ENCODE measurements around the gene LY6G6D. TPM values are rescaled to one million over a fixed set of nuclear protein-coding genes. Genes with fewer than 3 reads are reported as not detected.

Gene LY6G6D
- total RNA-seq, 3 donors from 2014 or later: not detected

DNA sequence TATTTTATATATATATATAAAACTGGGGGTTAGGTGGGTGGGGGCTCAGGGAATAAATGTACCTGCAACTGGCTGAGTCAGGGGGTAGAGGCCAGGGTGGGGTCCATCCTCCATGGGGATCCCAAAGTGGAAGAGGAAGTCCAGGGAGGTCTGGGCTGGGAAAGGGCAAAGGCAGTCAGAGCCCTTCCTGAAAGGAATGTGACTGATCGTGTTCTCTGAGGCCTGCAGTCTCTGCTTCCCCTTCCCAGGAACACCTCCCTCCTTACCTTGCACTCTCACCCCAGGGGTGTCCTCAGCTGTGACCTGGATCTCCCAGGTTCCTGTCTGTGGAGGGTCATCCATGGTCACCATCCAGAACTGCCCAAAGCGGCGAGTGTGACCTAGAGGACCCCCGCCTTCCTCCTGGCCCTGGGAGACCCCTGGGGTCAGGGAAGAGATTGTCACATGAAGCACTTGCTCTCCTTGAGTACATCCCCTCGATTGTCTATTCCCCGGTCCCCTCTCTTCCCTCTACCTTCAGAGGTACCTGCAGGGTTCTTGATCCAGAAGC lies 52.0 kb downstream of the LY6G6D start:
- ATAC-seq: no peak

More for the DNA sequence above, 52.0 kb downstream of the LY6G6D start:
- H3K27me3 Mint-ChIP-seq (ENCODE audit: low read depth): no peaks in the 10 kb centered on the region
- DNase-seq: no peak
- peaks cover 8% of the 10 kb centered on the region for H3K36me3 Mint-ChIP-seq (ENCODE audit: insufficient read depth)
- no peak overlapping the region for H3K4me3 Mint-ChIP-seq
- H3K4me1 Mint-ChIP-seq (ENCODE audit: low read depth): peaks cover 17% of the 10 kb centered on the region
- H3K9me3 Mint-ChIP-seq: no peaks in the 10 kb centered on the region

Other genes with a start within 250 kb of the LY6G6D start
- gene MICB, start 217.2 kb upstream of the LY6G6D start, total RNA-seq: 10 to 100 TPM; 11.3 to 14.9 (median 12.5) TPM
- gene MCCD1, start 186.4 kb upstream of the LY6G6D start, total RNA-seq: not detected
- 100 to 1,000 TPM; 644 to 667 (median 666) TPM for gene DDX39B, start 173.3 kb upstream of the LY6G6D start, total RNA-seq
- under 1 TPM; 0.38 to 0.84 (median 0.58) TPM for gene ATP6V1G2, start 168.7 kb upstream of the LY6G6D start, total RNA-seq
- 10 to 100 TPM in 2 of 3 donors, 1 to 10 TPM in 1; 9.3 to 12.8 (median 12.7) TPM for gene NFKBIL1, start 167.7 kb upstream of the LY6G6D start, total RNA-seq
- gene LTA, start 143.1 kb upstream of the LY6G6D start, total RNA-seq: 1,000 to 10,000 TPM; 1,238 to 1,641 (median 1,296) TPM
- 100 to 1,000 TPM; 485 to 701 (median 587) TPM for gene TNF, start 139.8 kb upstream of the LY6G6D start, total RNA-seq
- gene LTB, start 132.9 kb upstream of the LY6G6D start, total RNA-seq: 100 to 1,000 TPM; 161 to 210 (median 186) TPM
- gene LST1, start 129.1 kb upstream of the LY6G6D start, total RNA-seq: 1 to 10 TPM; 4.8 to 7.9 (median 7.0) TPM
- 10 to 100 TPM in 1 of 3 donors, 1 to 10 TPM in 2; 6.0 to 27.3 (median 8.4) TPM for gene NCR3, start 122.3 kb upstream of the LY6G6D start, total RNA-seq
- gene AIF1, start 100.1 kb upstream of the LY6G6D start, total RNA-seq: 10 to 100 TPM; 18.5 to 57.5 (median 36.5) TPM
- gene PRRC2A, start 94.6 kb upstream of the LY6G6D start, total RNA-seq: 100 to 1,000 TPM; 290 to 309 (median 306) TPM
- gene BAG6, start 62.7 kb upstream of the LY6G6D start, total RNA-seq: 100 to 1,000 TPM; 403 to 418 (median 411) TPM
- gene APOM, start 59.5 kb upstream of the LY6G6D start, total RNA-seq: 1 to 10 TPM; 1.8 to 2.8 (median 2.1) TPM
- gene C6orf47, start 54.6 kb upstream of the LY6G6D start, total RNA-seq: 10 to 100 TPM; 17.1 to 18.3 (median 18.2) TPM
- 10 to 100 TPM; 34.9 to 37.8 (median 37.5) TPM for gene GPANK1, start 50.4 kb upstream of the LY6G6D start, total RNA-seq
- 100 to 1,000 TPM; 301 to 311 (median 307) TPM for gene CSNK2B, start 49.3 kb upstream of the LY6G6D start, total RNA-seq
- 10 to 100 TPM; 22.6 to 24.0 (median 22.9) TPM for gene LY6G5B, start 45.4 kb upstream of the LY6G6D start, total RNA-seq
- gene LY6G5C, start 34.3 kb upstream of the LY6G6D start, total RNA-seq: 1 to 10 TPM; 2.3 to 3.8 (median 3.1) TPM
- 10 to 100 TPM; 33.9 to 38.1 (median 35.2) TPM for gene ABHD16A, start 12.0 kb upstream of the LY6G6D start, total RNA-seq
- gene LY6G6F, start 8.5 kb upstream of the LY6G6D start, total RNA-seq: not detected
- gene LY6G6C, start 6.4 kb downstream of the LY6G6D start, total RNA-seq: not detected
- gene MPIG6B, start 8.0 kb downstream of the LY6G6D start, total RNA-seq: under 1 TPM in 2 of 3 donors, not detected in 1; 0.33 to 0.55 TPM
- 1 to 10 TPM; 3.4 to 3.9 (median 3.5) TPM for gene DDAH2, start 14.0 kb downstream of the LY6G6D start, total RNA-seq
- 100 to 1,000 TPM; 344 to 370 (median 353) TPM for gene CLIC1, start 21.2 kb downstream of the LY6G6D start, total RNA-seq
- gene MSH5, start 24.7 kb downstream of the LY6G6D start, total RNA-seq: 10 to 100 TPM; 30.9 to 35.4 (median 34.3) TPM
- gene SAPCD1, start 47.3 kb downstream of the LY6G6D start, total RNA-seq: 10 to 100 TPM in 2 of 3 donors, 1 to 10 TPM in 1; 9.4 to 12.2 (median 12.1) TPM
- 1 to 10 TPM; 1.4 TPM for gene VWA7, start 62.0 kb downstream of the LY6G6D start, total RNA-seq
- gene VARS1, start 80.4 kb downstream of the LY6G6D start, total RNA-seq: 100 to 1,000 TPM; 231 to 263 (median 234) TPM
- 100 to 1,000 TPM; 163 to 192 (median 184) TPM for gene LSM2, start 91.6 kb downstream of the LY6G6D start, total RNA-seq
- 1 to 10 TPM; 1.6 to 1.8 (median 1.7) TPM for gene HSPA1L, start 99.9 kb downstream of the LY6G6D start, total RNA-seq
- gene HSPA1A, start 100.2 kb downstream of the LY6G6D start, total RNA-seq: 10 to 100 TPM; 33.3 to 38.1 (median 34.2) TPM
- 10 to 100 TPM; 76.1 to 97.7 (median 93.0) TPM for gene HSPA1B, start 112.4 kb downstream of the LY6G6D start, total RNA-seq
- gene NEU1, start 147.5 kb downstream of the LY6G6D start, total RNA-seq: 10 to 100 TPM; 25.6 to 26.7 (median 26.0) TPM
- under 1 TPM; 0.13 to 0.60 (median 0.20) TPM for gene SLC44A4, start 163.6 kb downstream of the LY6G6D start, total RNA-seq
- 10 to 100 TPM; 52.8 to 70.9 (median 67.8) TPM for gene EHMT2, start 182.3 kb downstream of the LY6G6D start, total RNA-seq
- 1 to 10 TPM; 3.5 to 6.1 (median 5.4) TPM for gene ZBTB12, start 186.7 kb downstream of the LY6G6D start, total RNA-seq
- gene C2, start 212.4 kb downstream of the LY6G6D start, total RNA-seq: 1 to 10 TPM in 1 of 3 donors, under 1 TPM in 2; 0.56 to 1.0 (median 0.95) TPM
- gene CFB, start 230.7 kb downstream of the LY6G6D start, total RNA-seq: 1 to 10 TPM in 2 of 3 donors, under 1 TPM in 1; 0.42 to 1.5 (median 1.4) TPM
- gene NELFE, start 243.6 kb downstream of the LY6G6D start, total RNA-seq: 100 to 1,000 TPM; 107 to 111 (median 109) TPM
- 100 to 1,000 TPM; 123 to 157 (median 132) TPM for gene SKIC2, start 243.8 kb downstream of the LY6G6D start, total RNA-seq